HG03175 (cell line): Measurements from ENCODE around the gene SETSIP.
"Not testable (repeated sequence)": the region's sequence is repeated elsewhere in the genome, so short reads cannot be mapped to it uniquely, and the experiment has no call there.

ENCODE experiments used
- ATAC-seq: cut with Tn5 transposase; IDR thresholded peaks from one replicate; pipeline ENCODE4 v1.9.1; 2021; ENCODE audit warnings: mild to moderate bottlenecking, moderate library complexity; ENCODE audit not compliant: unreplicated experiment

The SETSIP gene

GRCh38 chr1:92065042-92065441 lies 10.2 kb downstream of the SETSIP start:
- ATAC-seq = no peak

DNA sequence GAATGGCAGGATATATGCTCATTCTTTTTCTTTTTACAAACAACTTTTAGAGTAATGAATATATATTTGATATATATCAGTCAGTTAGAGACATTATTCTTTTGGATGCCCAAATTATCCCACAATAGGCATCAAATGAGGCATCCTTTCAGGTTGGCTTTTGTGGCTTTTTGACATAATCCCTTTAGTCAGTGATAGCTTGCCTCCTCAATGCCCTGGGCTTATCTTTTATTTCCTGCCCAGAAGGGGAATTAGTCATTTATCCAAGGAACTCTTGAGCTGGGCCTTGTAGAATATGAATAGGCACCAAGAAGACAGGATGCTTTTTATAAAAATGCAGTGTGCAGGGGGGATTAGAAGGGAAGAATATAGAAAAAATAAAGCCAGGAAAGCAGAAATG lies 23.3 kb downstream of the SETSIP start:
- no peak for ATAC-seq

- ATAC-seq = no peak
Observed at GRCh38 chr1:92045766-92046495, 29.3 kb downstream of the SETSIP start.

- no peak for ATAC-seq
Observed at GRCh38 chr1:92043621-92044020, 31.6 kb downstream of the SETSIP start.

DNA sequence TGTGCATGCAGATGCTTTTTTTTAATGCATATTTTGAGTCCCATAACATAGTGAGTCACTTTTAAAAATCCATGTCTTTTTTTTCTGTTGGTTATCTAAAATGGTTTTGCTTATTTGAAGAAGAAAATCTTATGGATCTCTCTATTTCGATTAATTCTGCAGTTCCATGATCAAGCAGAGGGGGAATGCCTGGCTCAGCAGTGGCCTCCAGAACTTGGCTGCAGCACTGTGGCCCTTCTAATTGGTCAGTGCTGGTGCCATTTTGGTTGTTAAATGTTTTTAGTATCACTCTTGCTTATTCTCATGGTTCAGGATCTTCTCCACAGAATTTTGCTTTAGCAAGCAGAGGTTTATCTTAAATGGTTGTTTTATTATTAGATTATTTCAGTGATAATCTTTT lies 34.2 kb downstream of the SETSIP start:
- ATAC-seq = no peak

DNA sequence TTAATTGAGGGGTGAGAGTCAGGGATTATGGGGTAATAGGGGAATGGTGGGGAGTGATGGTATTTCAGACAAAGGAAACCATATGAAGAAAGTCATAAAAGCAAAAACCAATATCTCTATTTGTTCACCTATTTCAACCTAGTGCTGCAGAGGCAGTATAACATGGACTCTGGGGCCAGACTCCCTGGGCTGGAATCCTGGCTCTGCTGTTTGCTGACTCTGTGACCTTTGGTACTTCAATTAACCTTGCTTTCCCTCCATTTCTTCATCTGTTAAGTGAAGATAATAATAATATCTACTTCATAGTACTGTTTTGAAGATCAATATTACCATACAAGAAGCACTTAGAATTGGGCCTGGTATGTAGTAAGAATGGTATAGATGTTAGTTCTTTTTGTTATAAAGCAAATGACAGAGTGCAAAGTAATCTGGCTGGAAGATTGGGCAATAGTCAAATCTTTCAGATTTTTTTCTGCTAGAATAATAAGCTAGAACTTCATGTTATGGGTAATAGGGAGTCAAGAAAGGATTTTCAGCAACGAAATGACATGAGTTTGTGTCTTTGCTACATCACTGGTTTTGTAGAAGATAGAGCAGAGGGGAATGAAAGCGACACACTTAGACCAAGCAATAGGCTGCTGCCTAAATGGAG lies 36.4 kb downstream of the SETSIP start:
- ATAC-seq = no peak

DNA sequence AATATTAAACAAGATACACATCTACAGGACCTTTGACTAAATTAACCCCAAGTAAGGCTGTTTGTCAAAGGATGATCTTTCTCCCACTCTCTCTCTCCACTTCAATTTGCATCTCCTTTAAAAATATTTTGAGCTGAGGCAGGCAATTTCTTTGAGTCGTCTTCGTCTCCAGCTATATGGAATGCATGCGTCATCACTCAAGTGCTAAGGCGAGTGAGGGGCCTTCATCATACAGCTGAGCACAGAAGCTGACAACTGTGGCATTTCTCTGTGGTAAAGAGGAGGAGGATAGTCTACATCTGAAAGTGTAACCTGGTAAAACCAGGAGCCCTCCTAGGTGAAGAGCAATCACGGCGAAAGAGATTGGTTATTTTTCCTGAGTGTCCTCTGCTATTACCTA lies 37.8 kb downstream of the SETSIP start:
- no peak for ATAC-seq

GRCh38 chr1:92031281-92032110 lies 43.7 kb downstream of the SETSIP start:
- no peak for ATAC-seq

DNA sequence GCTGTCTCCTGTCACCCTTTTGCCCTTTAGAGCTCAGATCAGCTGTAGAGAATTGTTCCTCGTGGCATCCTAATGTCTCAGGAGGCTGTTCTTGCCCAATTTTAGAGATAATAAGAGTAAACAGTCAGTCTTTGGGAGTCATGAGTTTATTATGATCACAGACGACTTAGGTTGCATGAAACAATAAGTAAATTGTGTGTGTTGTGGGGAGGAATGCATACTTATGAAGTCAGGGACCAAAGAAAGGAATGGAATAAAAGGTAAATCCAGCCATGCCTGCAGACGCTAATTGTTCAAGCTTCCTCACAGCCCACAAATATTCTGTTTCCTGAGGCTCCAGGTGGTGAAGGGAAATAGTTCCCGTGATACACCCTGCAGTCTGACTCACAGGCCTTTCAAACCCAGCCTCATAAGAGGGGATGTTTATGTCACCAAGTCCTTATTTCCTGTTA lies 44.5 kb downstream of the SETSIP start:
- no peak for ATAC-seq

GRCh38 chr1:92029241-92029922 lies 45.8 kb downstream of the SETSIP start:
- no peak for ATAC-seq

DNA sequence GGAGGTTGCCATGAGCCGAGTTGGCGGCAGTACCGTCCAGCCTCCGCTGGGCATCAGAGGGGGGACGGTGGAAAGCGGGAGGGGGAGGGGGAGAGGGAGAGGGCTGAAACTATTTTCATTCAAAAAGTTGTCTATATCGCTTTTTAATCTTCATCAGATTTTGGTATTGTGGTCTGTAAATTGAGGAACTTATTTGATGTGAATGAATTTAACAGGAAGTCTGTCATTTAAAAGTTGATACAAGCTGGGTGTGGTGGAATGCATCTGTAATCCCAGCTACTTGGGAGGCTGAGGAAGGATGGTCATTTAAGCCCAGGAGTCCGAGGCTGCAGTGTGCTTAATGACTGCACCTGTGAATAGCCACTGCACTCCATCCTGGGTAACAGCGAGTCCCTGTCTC lies 48.4 kb downstream of the SETSIP start:
- ATAC-seq = no peak

- ATAC-seq = not testable (repeated sequence)
Observed at GRCh38 chr1:92026042-92026441, 49.2 kb downstream of the SETSIP start.
